IMR-90 (cell line): Measurements from ENCODE around the gene IQGAP2.

ENCODE experiments used
- NFE2L2 ChIP-seq: fragments of 150-350 bp; IDR thresholded peaks from 2 replicates; pipeline ENCODE4 v1.6.1; 2016; ENCODE audit warnings: low read depth, mild to moderate bottlenecking, low read length
- POLR2A ChIP-seq: IDR thresholded peaks from 2 replicates; pipeline ENCODE4 v1.6.1; 2012; ENCODE audit warnings: mild to moderate bottlenecking, low read depth, low read length
- RAD21 ChIP-seq: IDR thresholded peaks from 2 replicates; pipeline ENCODE4 v1.6.1; 2012; ENCODE audit warnings: low read length, improper control_type of control experiment
- RFX5 ChIP-seq: IDR thresholded peaks from 2 replicates; pipeline ENCODE4 v1.8.0; 2012; ENCODE audit warnings: low read depth, mild to moderate bottlenecking, low read length, moderate library complexity
- TF ChIP-seq, protein P1 (sequence below): conservative IDR thresholded peaks from 2 replicates; pipeline ENCODE4 v1.5.1; 2012; ENCODE audit warnings: mild to moderate bottlenecking, low read depth, low read length, improper control_type of control experiment
- TF ChIP-seq, protein P2 (sequence below): fragments of 150-350 bp; IDR thresholded peaks from 2 replicates; pipeline ENCODE4 v1.6.1; 2016; ENCODE audit warnings: low read depth, mild to moderate bottlenecking, low read length, moderate library complexity, borderline replicate concordance
- TF ChIP-seq, protein P3 (sequence below): fragments of 150-350 bp; IDR thresholded peaks from 2 replicates; pipeline ENCODE4 v1.6.1; 2017; ENCODE audit warnings: mild to moderate bottlenecking, antibody characterized with exemption, low read length, low read depth

DNA sequence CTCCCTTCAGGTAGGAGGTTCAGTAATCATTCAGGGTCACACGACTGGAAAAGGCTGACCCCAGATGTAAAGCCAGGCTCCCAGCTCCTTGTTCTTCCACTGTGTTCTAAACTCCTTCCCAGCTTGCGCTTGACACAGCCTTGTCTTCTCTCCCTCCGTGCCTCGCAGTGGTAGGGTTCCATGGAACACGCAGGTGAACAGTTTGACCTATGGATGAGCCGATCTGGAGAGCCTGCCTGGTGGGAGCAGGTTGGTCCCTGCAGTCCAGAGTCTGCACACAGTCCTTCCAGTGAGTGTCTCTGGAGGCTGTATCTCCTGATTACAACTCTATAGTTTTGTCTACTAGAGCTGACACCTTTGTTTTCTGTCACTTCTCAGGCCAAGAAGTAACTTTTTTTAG is 85.9 kb downstream of the IQGAP2 start:
- TF ChIP-seq, protein P1, sequence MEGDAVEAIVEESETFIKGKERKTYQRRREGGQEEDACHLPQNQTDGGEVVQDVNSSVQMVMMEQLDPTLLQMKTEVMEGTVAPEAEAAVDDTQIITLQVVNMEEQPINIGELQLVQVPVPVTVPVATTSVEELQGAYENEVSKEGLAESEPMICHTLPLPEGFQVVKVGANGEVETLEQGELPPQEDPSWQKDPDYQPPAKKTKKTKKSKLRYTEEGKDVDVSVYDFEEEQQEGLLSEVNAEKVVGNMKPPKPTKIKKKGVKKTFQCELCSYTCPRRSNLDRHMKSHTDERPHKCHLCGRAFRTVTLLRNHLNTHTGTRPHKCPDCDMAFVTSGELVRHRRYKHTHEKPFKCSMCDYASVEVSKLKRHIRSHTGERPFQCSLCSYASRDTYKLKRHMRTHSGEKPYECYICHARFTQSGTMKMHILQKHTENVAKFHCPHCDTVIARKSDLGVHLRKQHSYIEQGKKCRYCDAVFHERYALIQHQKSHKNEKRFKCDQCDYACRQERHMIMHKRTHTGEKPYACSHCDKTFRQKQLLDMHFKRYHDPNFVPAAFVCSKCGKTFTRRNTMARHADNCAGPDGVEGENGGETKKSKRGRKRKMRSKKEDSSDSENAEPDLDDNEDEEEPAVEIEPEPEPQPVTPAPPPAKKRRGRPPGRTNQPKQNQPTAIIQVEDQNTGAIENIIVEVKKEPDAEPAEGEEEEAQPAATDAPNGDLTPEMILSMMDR: no peak
- TF ChIP-seq RAD21 (no peak), POLR2A (no peak), NFE2L2 (no peak), RFX5 (no peak)
- TF ChIP-seq, protein P2, sequence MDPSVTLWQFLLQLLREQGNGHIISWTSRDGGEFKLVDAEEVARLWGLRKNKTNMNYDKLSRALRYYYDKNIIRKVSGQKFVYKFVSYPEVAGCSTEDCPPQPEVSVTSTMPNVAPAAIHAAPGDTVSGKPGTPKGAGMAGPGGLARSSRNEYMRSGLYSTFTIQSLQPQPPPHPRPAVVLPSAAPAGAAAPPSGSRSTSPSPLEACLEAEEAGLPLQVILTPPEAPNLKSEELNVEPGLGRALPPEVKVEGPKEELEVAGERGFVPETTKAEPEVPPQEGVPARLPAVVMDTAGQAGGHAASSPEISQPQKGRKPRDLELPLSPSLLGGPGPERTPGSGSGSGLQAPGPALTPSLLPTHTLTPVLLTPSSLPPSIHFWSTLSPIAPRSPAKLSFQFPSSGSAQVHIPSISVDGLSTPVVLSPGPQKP: no peak
- TF ChIP-seq, protein P3, sequence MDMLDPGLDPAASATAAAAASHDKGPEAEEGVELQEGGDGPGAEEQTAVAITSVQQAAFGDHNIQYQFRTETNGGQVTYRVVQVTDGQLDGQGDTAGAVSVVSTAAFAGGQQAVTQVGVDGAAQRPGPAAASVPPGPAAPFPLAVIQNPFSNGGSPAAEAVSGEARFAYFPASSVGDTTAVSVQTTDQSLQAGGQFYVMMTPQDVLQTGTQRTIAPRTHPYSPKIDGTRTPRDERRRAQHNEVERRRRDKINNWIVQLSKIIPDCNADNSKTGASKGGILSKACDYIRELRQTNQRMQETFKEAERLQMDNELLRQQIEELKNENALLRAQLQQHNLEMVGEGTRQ: no peak
